Measurements from ENCODE around the gene CRHR2.

Gene CRHR2

DNA sequence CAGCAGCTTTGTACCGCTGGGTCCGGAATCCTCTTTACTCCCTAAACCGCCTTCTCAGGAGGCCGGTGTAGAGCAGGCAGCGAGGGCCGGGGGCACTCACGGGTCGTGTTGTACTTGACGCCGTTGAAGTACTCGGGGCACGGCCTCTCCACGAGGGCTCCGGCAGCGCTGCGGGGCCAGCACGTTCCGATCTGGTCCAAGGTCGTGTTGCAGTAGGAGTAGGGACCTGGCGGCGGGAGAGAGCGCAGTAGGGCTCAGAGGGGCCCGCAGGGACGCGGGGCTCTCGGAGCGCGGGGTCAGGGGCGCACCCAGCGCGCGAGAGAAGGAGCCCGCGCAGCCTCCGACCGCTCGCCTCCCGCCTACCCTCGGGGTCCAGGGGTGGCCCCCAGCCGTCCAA is 443 bp downstream of the CRHR2 start (continued):
- TF ChIP-seq, protein P1, sequence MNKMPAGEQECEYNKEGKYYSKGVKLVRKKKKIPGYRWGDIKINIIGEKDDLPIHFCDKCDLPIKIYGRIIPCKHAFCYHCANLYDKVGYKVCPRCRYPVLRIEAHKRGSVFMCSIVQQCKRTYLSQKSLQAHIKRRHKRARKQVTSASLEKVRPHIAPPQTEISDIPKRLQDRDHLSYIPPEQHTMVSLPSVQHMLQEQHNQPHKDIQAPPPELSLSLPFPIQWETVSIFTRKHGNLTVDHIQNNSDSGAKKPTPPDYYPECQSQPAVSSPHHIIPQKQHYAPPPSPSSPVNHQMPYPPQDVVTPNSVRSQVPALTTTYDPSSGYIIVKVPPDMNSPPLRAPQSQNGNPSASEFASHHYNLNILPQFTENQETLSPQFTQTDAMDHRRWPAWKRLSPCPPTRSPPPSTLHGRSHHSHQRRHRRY (tag by site-specific recombination; IDR thresholded peaks at IDR 0.05), result no peak
- TF ChIP-seq ZBTB17 (tag by site-specific recombination; IDR thresholded peaks at IDR 0.05) (no peak), ZNF354C (tag by site-specific recombination; IDR thresholded peaks at IDR 0.05; ENCODE audit: borderline replicate concordance, low read depth) (no peak), ZNF521 (tag by site-specific recombination; IDR thresholded peaks at IDR 0.05) (no peak), ZNF707 (tag by site-specific recombination; IDR thresholded peaks at IDR 0.05) (no peak), ZNF626 (tag by site-specific recombination; IDR thresholded peaks at IDR 0.05) (no peak)

DNA sequence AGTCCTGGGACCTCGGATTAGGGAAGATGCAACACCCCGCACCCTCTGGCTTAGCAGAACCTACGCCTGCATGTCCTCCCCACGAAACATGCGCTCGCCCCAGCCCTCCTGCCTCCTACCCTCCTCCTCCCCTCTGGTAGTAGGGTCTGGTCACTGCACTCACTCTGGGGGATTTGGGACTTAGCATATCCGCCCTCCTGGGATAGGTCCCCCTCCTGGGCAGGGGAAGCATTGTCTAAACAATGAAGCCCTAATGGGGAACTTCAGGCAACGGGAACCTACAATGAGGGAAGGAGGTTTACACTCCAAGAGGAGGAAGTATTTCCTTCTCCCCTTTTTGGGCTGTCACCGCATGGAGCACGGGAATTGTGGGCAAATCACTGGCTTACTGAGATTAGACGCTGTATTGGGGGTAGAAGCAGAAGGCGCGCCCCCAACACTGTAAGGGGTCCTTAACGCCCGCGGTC is 892 bp downstream of the CRHR2 start:
- no peaks in the 10 kb centered on the region for H3K4me1 ChIP-seq (ENCODE audit: control insufficient read depth, insufficient read depth, low read length)
- POLR2A ChIA-PET, result no interaction called here
- CTCF ChIA-PET, result interaction anchor here (1.4 to 1.7 kb wide), 2 partner anchors 17 to 20 kb away, joined by 4 to 5 read pairs; no protein-coding TSS in a partner anchor
- H3K4me3 ChIP-seq (ENCODE audit: low read depth, low read length), result no peak overlapping the region
- no peak overlapping the region for H3K27ac ChIP-seq (ENCODE audit: extremely low read depth, low read depth, low read length)
- H3K36me3 ChIP-seq (ENCODE audit: control insufficient read depth in 2 of 2, insufficient read depth in 1 of 2, low read length in 2 of 2), result no peaks in the 10 kb centered on the region
- TF ChIP-seq ZNF426 (tag by site-specific recombination; IDR thresholded peaks at IDR 0.05), result no peak
- no peak for TF ChIP-seq ZNF274 (IDR thresholded peaks at IDR 0.05; ENCODE audit: low read length)
- no peak for TF ChIP-seq ZNF274 (tag by site-specific recombination; IDR thresholded peaks at IDR 0.05; ENCODE audit: borderline replicate concordance)
- no peak for TF ChIP-seq ZFP3 (tag by site-specific recombination; IDR thresholded peaks at IDR 0.05; ENCODE audit: low read depth)
- no peak for TF ChIP-seq ZNF121 (tag by site-specific recombination; IDR thresholded peaks at IDR 0.05)
- TF ChIP-seq, protein P2, sequence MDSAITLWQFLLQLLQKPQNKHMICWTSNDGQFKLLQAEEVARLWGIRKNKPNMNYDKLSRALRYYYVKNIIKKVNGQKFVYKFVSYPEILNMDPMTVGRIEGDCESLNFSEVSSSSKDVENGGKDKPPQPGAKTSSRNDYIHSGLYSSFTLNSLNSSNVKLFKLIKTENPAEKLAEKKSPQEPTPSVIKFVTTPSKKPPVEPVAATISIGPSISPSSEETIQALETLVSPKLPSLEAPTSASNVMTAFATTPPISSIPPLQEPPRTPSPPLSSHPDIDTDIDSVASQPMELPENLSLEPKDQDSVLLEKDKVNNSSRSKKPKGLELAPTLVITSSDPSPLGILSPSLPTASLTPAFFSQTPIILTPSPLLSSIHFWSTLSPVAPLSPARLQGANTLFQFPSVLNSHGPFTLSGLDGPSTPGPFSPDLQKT (IDR thresholded peaks at IDR 0.05; ENCODE audit: borderline replicate concordance, low read depth, low read length), result no peak
- TF ChIP-seq ZBTB48 (tag by site-specific recombination; IDR thresholded peaks at IDR 0.05), result no peak
- H3K9me3 ChIP-seq (ENCODE audit: control insufficient read depth, insufficient read depth, low read depth, low read length), result no peaks in the 10 kb centered on the region

DNA sequence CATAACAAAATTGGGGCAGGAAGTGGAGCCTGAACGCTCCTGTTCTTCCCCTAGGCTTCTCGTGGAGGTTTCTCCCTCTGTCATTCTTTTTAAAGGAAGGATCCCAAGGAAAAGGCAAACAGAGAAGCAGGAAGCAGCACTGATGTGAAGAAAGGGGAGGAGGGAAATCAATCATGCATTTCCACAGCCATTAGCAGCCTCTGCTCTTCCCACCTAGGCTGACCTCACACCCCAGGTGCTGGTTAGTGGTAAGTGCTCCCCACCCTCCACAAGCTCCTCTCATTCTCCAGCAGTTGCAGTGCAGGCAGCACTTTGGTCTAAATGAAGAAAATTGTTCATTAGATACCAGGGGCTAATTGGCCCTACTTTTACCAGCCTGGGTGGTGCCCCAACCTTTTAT is 2.6 kb downstream of the CRHR2 start:
- H3K27ac ChIP-seq (ENCODE audit: extremely low read depth, low read depth, low read length), result no peak overlapping the region
- no peaks in the 10 kb centered on the region for H3K4me1 ChIP-seq (ENCODE audit: control insufficient read depth, insufficient read depth, low read length)
- POLR2A ChIA-PET, result no interaction called here
- CTCF ChIA-PET, result interaction anchor here (0.7 to 1.4 kb wide), 2 partner anchors 15 to 17 kb away, joined by 3 read pairs; no protein-coding TSS in a partner anchor
- no peaks in the 10 kb centered on the region for H3K9me3 ChIP-seq (ENCODE audit: control insufficient read depth, insufficient read depth, low read depth, low read length)
- no peak overlapping the region for H3K4me3 ChIP-seq (ENCODE audit: low read depth, low read length)
- TF ChIP-seq ZEB2 (tag by site-specific recombination; IDR thresholded peaks at IDR 0.05), result no peak
- TF ChIP-seq SALL2 (tag by site-specific recombination; IDR thresholded peaks at IDR 0.05; ENCODE audit: borderline replicate concordance), result no peak
- no peak for TF ChIP-seq HOXA7 (CRISPR knock-in tag; IDR thresholded peaks at IDR 0.05; ENCODE audit: borderline replicate concordance)
- TF ChIP-seq ZNF654 (tag by site-specific recombination; IDR thresholded peaks at IDR 0.05; ENCODE audit: low read depth), result no peak
- no peak for TF ChIP-seq ZNF830 (tag by site-specific recombination; IDR thresholded peaks at IDR 0.05; ENCODE audit: low read depth)
- no peak for TF ChIP-seq MEIS1 (CRISPR knock-in tag; IDR thresholded peaks at IDR 0.05; ENCODE audit: borderline replicate concordance)
- TF ChIP-seq ZNF670 (tag by site-specific recombination; IDR thresholded peaks at IDR 0.05; ENCODE audit: low read depth), result no peak
- no peak for TF ChIP-seq ZXDB (tag by site-specific recombination; IDR thresholded peaks at IDR 0.05)
- no peak for TF ChIP-seq KLF16 (tag by site-specific recombination; IDR thresholded peaks at IDR 0.05)
- TF ChIP-seq ZNF558 (tag by site-specific recombination; IDR thresholded peaks at IDR 0.05), result no peak
- no peak for TF ChIP-seq ZNF394 (tag by site-specific recombination; IDR thresholded peaks at IDR 0.05; ENCODE audit: borderline replicate concordance)
- TF ChIP-seq ZNF48 (tag by site-specific recombination; IDR thresholded peaks at IDR 0.05), result no peak
- no peak for TF ChIP-seq ZNF155 (tag by site-specific recombination; IDR thresholded peaks at IDR 0.05)
- TF ChIP-seq MYNN (tag by site-specific recombination; IDR thresholded peaks at IDR 0.05; ENCODE audit: borderline replicate concordance), result no peak
- TF ChIP-seq KLF8 (tag by site-specific recombination; IDR thresholded peaks at IDR 0.05), result no peak
- no peak for TF ChIP-seq ZNF341 (tag by site-specific recombination; IDR thresholded peaks at IDR 0.05; ENCODE audit: low read depth)
- TF ChIP-seq ZFP3 (tag by site-specific recombination; IDR thresholded peaks at IDR 0.05; ENCODE audit: low read depth), result no peak
- TF ChIP-seq ZFP37 (tag by site-specific recombination; IDR thresholded peaks at IDR 0.05), result no peak
- no peaks in the 10 kb centered on the region for H3K36me3 ChIP-seq (ENCODE audit: control insufficient read depth in 2 of 2, insufficient read depth in 1 of 2, low read length in 2 of 2)

Data from HEK293 (cell line).